ELF-1 (cell line): Measurements from ENCODE around the gene OBP2A.

Source experiments
- DNase-seq: peaks from one replicate; pipeline ENCODE4 v3.0.0-alpha.2; 2016; ENCODE audit warnings: low read depth, low spot score

OBP2A gene

DNA sequence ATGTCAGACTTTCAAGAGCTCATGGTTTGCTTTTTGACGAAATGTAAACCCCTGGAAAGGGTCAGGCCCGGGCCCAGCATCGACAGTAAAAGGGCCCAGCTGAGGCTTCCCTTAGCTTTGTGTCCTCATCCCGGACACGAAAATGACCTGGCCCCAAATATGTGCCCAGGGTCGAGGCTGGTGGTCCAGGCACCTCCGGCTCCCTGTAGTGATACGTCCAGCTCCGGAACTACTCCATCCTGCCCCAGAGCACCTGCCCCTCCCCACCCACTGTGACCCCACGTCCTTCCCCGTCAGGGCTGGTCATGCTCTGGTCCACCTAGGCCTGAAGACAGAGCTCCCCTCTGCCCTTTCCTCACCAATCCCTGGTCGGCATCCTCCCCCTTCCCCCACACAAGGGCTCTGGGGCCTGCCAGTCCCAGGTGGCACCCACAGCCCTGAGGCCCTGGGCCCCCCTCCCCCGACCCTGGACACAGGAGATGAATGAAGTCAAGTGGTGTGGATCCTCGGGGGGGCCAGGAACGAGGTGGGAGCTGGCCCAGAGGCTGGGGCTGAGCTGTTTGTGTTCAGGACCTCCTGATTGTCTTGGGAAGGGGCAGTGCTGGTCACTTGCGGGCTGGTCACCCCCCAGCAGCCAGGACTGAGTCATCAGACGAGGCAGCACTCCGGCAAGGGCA is 6.2 kb downstream of the OBP2A start:
- DNase-seq = no peak

DNA sequence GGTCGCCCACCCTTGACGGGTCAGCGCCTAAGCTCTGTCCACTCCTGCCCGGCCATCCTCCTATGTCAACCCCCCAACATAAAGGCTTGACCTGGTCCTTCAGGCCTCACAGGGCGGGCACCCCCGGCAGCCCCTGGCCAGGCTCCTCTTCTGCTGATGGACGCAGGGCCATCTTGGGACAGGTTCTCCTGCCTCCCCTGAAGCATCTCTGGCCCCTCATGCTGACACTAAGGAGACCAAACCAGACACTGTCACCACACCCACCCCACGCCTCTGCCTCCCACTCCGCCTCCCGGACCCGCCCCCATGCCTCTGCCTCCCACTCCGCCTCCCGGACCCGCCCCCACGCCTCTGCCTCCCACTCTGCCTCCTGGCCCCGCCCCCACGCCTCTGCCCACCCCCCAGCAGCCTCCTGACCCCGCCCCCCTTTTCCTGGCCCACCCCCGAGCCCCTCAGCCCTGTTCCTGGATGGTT is 6.8 kb downstream of the OBP2A start:
- no peak for DNase-seq

DNA sequence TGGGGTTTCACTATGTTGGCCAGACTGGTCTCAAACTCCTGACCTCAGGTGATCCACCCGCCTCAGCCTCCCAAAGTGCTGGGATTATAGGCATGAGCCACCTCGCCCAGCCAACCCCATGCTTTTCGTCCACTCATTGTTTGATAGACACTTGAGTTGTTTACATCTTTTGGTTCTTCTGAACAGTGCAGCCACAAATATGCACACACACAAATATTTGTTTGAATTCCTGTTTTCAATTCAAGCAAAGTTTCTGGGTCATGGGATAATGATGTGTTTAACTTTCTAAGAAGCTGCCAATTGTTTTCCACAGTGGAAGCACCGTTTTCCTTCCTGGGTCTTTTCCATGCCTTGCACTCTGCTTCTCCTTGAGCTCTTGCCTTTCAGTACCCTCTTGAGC is 8.8 kb downstream of the OBP2A start:
- DNase-seq = no peak

DNA sequence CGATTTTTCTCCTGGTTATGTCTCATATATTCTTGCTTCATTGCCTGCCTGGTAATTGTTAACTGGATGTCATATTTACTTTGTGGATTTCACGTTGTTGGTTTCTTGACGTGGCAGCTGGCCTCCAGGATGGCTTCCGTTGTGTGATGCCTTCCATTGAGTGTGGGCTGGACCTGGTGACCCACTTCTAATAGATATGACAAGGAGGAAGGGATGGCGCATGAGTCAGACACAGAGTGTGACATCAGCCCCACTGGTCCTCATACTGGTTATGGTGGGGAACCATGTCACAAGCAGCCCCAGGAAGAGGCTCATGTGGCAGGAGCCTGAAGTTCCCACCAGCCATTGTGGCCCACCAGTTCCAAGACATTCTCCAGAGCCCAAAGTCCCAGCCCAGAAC is 9.3 kb downstream of the OBP2A start:
- no peak for DNase-seq

DNA sequence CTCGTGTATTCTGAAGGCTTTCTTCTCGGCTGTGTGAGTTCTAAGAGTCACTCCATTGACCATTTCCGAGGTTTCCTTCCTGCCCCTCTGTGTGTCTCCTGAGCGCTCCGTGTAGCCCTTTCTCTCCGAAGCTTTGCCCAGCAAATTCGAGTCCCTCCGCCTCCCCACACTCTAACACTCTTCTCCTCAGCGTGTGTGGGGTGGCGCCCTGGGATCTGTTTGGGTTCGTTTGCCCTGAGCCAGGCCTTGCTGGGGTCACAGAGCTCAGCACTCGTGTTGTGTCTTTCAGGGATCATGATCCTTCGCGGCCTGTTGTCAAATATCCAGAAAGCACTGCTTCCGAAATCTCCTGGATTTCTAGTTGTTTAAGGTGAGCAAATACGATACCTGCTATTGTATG is 10.0 kb downstream of the OBP2A start:
- no peak for DNase-seq

DNA sequence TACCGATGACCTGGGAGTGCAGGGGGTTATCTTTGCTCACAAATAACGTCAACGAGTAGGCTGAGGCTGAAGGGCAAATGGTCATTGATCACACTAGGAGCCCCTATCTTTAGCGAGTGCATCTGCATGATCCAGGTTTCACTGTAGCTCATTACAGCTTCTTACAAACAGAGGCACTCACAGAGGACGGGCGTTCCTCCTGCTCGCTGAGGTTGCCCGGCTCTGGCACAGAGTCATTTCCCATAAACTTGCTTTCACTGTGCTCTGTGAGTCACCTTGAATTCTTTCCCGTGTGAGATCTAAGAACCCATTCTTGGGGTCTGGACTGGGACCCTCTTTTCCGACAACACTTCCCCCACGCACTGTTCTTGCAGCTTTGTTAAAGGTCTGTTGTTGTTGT is 13.7 kb downstream of the OBP2A start:
- DNase-seq = peak; percentile 13

DNA sequence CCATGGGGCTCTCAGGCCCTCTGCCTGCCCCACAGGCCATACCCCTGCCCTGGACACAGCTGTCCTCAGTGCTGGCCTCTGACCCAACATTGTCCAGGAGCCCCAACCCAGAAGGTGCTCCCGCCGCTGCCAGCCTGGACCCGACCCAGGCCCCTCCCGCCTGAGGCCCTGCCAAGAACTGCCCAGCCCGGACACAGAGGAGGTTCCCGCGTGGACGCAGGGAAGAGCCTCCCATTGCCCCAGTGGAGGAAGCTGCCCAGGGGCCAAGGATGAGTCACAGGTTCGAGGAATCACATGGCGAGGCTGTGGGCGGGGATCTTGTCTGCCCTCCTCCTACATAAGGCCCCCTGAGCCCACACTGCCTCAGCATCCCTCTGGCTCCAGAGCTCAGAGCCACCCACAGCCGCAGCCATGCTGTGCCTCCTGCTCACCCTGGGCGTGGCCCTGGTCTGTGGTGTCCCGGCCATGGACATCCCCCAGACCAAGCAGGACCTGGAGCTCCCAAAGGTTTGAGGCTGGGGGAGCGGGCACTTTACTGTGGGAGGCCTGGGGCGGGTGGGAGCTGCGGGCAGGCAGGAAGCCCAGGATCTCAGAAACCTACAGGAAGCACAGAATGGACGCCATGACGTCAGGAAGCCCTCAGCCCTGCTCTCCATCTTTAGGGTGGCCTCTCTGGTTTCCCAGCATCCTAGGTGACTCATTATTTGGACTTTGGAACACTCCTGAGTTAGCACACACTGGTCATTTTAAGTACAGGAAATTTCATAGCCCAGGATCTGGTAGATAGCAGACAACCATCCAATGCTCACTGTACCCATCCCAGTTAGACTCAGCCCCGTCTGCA is 15.7 kb downstream of the OBP2A start, which contains the start of gene PAEP:
Gene PAEP, plus strand, starts transcription at position 366 of the 844 bp plus-strand sequence.
- no peak for DNase-seq

DNA sequence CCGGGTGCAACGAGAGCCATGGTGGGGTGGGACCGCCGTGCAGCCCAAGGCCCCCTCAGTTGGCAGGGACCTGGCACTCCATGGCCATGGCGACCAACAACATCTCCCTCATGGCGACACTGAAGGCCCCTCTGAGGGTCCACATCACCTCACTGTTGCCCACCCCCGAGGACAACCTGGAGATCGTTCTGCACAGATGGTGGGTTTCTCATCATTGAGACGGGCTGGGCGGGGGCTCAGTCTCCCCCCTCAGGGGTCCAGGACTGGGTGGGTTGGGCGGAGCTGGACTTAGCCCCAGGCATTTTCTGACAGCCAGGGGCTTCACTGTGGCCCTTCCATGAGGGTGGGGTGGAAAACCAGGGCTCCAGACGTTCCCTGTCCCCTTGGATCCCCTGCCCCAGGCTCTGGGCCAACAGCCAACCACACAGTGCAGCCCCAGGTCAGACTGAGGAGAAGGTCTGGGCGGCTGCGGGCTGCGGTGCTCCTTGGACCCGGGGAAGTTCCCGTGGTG is 16.4 kb downstream of the OBP2A start:
- DNase-seq = no peak

DNA sequence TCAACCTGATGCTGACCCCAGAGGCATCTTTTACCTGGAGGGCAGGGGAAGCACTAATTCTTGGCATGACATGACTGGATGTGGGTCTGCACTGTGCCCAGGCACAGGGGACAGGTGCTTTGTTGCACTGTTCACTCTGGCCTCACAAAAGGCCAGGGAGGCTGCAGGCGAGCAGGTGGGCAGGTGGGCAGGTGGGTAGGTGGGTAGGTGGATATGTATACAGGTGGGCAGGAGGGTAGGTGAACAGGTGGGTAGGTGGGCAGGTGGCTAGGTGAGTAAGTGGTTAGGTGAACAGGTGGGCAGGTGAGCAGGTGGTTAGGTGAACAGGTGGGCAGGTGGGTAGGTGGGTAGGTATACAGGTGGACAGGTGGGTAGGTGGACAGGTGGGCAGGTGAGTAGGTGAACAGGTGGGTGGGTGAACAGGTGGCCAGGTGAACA is 17.1 kb downstream of the OBP2A start:
- DNase-seq = no peak

DNA sequence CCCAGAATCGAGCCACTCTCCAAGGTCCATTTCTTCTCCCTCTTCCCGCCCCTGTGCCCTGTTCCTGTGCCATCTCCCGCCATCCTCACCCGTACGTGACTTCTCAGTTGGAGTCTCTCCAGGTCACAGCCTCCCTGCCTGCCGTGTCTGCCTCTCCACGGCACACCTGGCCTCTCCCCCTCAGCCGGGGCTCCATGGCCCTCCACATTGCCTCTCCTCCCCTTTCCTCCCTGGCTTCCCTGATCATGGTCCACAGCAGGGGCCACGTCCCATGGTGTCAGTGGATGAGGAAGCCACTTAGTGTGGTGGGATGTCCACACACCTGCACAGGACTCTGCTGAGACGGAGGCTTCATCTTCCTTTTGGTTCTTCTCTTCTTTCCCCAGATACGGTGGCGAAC is 17.9 kb downstream of the OBP2A start:
- DNase-seq = no peak

DNA sequence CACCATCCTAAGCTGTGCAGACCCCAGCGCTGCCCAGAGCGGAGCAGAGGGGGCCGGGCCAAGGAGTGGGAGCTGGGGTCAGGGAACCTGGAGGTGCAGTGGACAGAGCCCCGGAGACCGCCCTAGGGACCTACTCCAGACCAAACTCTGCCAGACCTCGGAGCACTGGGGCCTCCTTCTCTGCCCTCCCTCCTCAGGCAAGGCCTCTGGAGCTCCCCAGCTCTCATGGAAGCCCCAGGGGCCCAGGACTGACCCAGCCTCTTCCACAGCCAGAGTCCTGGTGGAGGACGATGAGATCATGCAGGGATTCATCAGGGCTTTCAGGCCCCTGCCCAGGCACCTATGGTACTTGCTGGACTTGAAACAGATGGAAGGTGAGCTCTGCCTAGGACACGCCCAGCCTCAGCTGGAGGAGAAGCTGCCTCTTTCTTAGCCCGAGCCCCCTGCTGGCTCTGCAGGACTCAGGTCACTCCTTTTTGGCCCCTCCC is 19.3 kb downstream of the OBP2A start:
- peak; percentile 41 for DNase-seq

DNA sequence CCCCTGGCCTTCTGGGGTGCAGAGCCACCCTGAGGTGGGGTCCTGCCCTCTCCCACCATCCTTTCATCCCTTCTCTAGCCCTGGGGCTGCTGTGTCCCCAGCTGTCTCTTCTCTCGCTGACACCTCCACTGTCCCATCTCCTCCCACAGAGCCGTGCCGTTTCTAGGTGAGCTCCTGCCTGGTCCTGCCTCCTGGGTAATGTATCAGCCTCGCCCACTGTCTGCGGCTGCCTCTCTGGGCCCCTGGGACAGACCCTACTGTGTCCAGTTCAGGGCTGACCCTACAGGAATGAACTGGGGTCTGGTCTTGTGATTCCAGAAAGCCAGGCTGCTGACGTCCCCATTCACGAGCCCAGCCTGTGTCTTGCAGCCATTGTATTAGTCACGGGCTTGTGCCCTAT is 19.7 kb downstream of the OBP2A start:
- no peak for DNase-seq

DNA sequence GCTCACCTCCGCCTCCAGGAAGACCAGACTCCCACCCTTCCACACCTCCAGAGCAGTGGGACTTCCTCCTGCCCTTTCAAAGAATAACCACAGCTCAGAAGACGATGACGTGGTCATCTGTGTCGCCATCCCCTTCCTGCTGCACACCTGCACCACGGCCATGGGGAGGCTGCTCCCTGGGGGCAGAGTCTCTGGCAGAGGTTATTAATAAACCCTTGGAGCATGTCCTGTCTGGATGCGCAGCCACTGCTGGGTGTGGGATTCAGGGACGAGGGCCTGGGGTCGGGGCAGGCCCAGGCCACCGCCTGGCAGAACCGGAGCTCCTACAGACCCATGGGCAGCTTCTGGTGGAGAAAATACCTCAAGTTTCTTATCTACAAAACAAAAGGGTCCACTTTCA is 20.6 kb downstream of the OBP2A start:
- DNase-seq = no peak

DNA sequence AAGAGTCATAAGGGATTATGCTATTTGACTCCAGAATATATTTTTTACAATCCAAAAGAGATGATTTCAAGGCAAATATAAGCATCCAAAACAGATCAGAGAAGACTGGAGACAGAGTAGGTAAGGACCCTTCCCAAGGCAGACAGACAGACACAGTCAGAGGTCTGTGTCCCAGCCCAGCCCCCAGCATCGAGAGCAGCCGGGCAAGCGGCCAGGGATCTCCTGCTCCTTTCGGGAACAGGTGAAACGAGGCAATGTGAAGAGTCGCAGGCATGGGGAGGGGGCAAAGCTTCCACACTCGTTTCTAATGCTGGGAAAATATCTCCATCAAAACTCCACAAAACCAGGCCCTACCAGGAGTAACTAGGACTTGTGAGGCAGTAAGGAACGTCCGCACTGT is 21.4 kb downstream of the OBP2A start:
- no peak for DNase-seq

DNA sequence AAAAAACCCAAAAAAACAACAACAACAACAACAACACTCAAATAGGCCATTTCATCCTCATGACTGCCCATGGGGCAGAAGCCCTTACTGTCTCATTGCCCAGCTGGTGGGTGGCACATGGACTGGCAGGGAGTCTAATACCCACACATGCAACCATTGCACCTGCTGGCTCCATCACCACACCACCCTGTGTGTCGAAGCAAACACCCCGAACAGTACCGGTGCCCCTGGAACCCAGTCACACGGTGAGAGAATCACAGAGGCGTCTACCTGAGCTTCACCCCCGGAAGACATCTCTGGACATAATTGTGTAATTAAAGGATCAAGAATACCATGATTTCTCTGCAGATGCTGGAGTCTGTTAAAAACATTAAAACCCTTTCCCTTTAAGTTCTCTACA is 22.1 kb downstream of the OBP2A start:
- DNase-seq = no peak

DNA sequence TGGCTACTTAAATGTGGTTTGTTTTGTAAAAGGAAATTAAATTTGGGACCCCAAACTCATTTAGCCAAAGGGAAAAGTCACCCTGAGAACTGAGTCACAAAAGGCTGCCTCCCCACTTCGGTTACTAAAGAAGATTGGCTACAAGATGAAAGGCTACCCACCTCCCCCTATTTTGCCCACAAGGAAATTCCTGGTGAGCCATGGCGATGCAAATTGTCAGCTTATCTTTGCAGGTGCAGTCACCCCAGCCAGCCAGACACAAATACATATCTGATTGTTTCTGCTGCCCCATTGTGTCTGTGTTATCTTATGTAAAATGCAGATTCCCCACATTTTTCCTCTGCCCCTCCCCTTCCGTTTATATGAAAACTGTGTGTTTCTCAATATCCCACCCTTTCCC is 24.5 kb downstream of the OBP2A start:
- DNase-seq = no peak

DNA sequence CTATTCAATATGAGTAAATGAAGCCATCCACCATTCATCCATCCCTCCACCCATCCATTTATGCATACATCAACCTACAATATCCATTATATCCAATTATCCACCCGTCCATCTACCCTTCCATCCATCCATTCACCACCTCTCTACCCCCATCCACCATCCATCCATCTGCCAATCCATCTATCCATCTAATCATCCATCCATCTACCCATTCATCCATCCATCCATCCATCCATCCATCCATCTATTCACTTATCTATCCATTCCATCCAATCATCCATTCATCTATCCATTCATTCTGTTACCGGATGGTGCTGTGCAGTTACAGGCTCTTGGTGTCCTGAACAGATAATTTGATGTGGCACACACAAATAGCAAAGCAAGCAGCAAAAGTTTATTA is 26.3 kb downstream of the OBP2A start:
- DNase-seq = no peak

DNA sequence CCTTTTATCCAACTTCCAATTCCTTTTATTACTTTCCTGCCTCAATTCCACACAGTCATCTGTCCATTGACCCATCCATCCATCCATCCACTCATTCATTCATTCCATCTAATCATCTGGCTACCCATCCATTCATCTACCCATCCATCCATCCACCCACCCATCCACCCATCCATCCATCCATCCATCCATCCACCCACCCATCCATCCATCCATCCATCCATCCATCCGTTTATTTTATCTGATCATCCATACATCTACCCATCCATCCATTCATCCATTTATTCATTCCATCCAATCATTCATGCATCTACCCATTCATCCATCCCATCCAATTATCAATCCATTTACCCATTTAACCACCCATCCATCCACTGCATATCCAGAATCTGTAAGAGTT is 27.2 kb downstream of the OBP2A start:
- no peak for DNase-seq

DNA sequence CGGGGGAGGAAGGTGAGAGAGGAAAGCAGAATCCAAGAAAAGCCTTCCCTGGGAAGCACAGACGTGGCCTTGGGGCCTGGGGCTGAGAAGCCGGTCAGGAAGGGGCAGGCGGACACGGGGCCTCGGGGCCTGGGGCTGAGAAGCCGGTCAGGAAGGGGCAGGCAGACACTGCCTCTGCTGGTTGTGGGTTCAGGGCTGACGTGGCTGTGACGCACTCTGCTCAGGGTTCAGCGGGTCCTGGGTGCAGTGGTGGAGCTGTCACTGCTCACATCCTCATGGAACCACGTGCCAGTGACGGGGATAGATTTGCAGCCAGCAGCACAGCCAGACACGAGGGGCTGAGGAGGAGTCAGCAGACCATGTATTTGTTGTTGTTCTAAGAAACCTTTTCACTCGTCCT is 28.4 kb downstream of the OBP2A start:
- DNase-seq = no peak

DNA sequence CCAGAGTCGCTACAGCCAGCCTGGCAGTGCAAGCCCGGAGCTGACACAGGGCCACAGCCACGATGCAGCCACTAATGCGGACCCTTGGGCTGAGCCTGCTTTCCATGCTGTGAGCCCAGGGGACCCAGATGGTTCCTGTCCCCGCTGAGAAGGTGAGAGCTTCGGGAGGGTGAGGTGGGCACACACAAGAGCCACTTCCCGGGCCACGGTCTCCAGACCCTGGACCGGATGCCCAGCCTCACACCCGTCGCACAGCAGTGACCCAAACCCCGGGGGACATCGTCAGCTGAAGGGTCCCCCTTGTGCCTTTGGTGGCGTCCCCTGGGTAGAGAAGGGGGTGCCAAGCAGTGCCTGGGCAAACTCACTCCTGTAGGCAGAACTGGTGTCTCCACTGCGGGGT is 29.0 kb downstream of the OBP2A start:
- no peak for DNase-seq

DNA sequence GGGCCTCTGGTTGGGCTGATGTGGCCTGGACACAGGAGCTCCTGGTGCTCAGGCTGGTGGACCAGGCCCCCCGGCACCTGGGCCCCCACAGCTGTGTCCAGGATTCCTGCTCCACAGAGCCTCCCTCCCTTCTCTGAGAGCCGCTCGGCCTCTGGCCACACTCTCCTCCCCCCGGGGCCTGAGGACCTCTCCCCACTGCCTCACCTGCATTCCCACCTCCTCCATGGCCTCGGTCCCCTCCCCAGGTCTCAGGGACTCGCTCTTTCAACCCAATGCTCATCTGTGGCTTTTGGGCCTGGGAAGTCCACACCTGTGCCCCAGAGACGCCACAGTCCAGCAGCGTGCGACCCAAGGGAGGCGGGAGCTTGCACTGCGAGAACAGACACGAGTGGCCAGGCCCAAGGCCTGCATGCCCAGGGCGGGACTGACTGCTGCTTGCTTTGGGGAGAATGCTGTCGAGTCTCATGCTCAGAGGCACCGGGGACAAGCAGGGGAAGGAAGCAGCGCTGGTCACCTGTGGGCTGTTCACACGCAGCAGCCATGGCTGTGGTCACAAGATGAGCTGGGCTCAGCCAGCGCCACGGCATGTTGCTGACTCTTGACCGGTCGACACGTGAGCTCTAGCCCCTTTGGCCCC is 30.2 kb downstream of the OBP2A start:
- no peak for DNase-seq

DNA sequence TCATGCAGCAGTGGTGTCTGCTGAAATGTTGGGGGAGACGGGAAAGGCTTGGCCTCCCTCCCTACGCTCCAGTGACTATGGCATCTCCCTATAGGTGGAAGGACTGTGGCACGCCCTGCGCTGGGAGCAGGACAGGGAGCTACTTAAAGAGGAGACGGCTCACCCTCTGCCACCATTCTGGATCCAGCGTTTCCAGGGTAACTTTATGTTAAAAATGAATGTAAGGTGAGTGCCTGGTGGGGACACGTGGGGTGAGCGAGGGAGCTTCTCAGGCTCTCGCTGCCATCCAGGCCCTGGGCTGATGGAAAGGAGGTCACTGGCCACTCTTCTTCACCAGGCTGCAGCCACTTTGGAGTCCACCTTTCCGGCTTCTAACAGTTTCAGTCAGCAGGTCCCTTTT is 31.3 kb downstream of the OBP2A start:
- DNase-seq = no peak
